ENCODE results near the gene KSR1. TPM values are rescaled to one million over a fixed set of nuclear protein-coding genes. Genes with fewer than 3 reads are reported as not detected.

KSR1 gene
- total and polyA plus RNA-seq, 2 of the 8 experiments (the other 6 are each of a cell fraction or from before 2014, with no cell fraction given): 14.1 to 34.7 TPM

DNA sequence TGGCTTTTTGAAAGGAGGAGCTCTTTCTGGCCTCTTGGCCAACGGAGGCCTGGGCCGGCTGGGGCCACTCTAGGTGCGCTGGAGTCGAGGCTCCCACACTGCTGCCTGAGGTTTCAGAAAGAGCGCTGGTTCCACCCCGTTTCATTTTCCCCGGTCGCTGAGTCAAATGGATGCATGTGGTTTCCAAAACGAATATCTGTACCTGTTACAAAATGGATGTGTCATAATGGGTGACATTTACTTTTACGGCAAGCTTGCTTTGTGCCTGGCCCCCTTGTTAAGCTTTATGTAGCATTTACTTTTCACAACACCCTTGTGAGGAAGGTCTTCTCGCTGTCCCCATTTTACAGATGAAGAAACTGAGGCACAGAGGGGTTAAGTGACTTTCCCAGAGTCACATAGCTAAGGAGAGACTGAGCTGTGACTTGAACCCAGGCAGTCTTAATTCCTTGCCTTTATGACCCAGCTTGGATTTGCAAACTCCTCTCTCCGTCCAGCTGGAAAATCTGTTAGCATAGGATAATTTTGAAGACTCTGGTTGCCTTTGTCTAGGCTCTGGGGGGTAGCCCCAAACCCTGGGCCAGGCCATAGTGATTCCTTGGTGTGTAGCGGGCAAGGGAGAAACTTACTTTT lies 10.6 kb downstream of the KSR1 start:
- Histone ChIP-seq H2BK5ac (ENCODE audit: low read depth, low read length) (peak overlapping the region; percentile 9; the same call in 1 of the 2 replicates), H3K9ac (replicated peaks in 1 of 4; ENCODE audit: extremely low read depth in 1 of 4, low read depth in 3 of 4, low read length in 3 of 4) (no peak overlapping the region), H3K4me1 (replicated peaks in 1 of 4; ENCODE audit: control insufficient read depth in 3 of 4, insufficient read depth in 4 of 4, low read length in 3 of 4) (peaks cover 11 to 23% (median 15%) of the 10 kb centered on the region in 4 experiments), H3K56ac (replicated peaks; ENCODE audit: insufficient read length, low read depth, low read length) (no peak overlapping the region), H3K4ac (replicated peaks; ENCODE audit: insufficient read length, low read depth, low read length) (no peak overlapping the region), H3K79me1 (ENCODE audit: low read depth, low read length) (peaks cover 11% of the 10 kb centered on the region), H3K23me2 (ENCODE audit: low read depth, low read length) (no peaks in the 10 kb centered on the region), H3K9me3 (ENCODE audit: insufficient read depth in 2 of 2, low read depth in 1 of 2, low read length in 1 of 2) (no peaks in the 10 kb centered on the region), H3K4me2 (ENCODE audit: insufficient read depth in 1 of 2, low read depth in 2 of 2, low read length in 2 of 2) (peak overlapping the region; percentile 6 to 31; a peak in 2 of 4 replicates), H4K8ac (ENCODE audit: extremely low read depth, insufficient read depth, low read length) (no peak overlapping the region), H2AFZ (ENCODE audit: low read length) (no peak overlapping the region), H2BK15ac (ENCODE audit: low read length) (no peak overlapping the region), H2BK12ac (ENCODE audit: low read depth, low read length) (no peak overlapping the region), H3K27me3 (replicated peaks in 1 of 4; ENCODE audit: control insufficient read depth in 3 of 4, extremely low read depth in 1 of 4, insufficient read depth in 3 of 4, low read length in 3 of 4) (no peaks in the 10 kb centered on the region), H3K18ac (ENCODE audit: extremely low read depth, low read length) (no peak overlapping the region), H3K14ac (ENCODE audit: insufficient read length) (no peak overlapping the region), H2BK20ac (ENCODE audit: low read length) (no peak overlapping the region; the same call in 1 of the 2 replicates), H3K27ac (ENCODE audit: low read depth, low read length) (peak overlapping the region; percentile 11; the same call in 1 of the 2 replicates), H3K79me2 (ENCODE audit: control insufficient read depth in 1 of 2, insufficient read depth in 2 of 2, low read length in 2 of 2) (peaks cover 0 to 78% of the 10 kb centered on the region in 2 experiments), H4K91ac (replicated peaks; ENCODE audit: insufficient read length, low read length) (no peak overlapping the region), H4K5ac (ENCODE audit: insufficient read length, low read depth, low read length) (no peak overlapping the region), H3K4me3 (ENCODE audit: extremely low read depth in 1 of 4, insufficient read depth in 2 of 4, low read depth in 3 of 4, low read length in 4 of 4) (no peak overlapping the region), H3K23ac (ENCODE audit: insufficient read length) (no peak overlapping the region), H2BK120ac (replicated peaks; ENCODE audit: low read depth, low read length) (no peak overlapping the region), H3K36me3 (ENCODE audit: control insufficient read depth in 2 of 4, insufficient read depth in 4 of 4, low read length in 3 of 4) (no peaks in the 10 kb centered on the region), H2AK5ac (ENCODE audit: low read depth, low read length) (0 out of 2 replicates have a peak overlapping the region, but pooled peaks have one; percentile 56), H4K20me1 (replicated peaks in 1 of 2; ENCODE audit: control insufficient read depth in 1 of 2, insufficient read depth in 2 of 2, low read length in 2 of 2) (peaks cover 0 to 3% of the 10 kb centered on the region in 2 experiments)
- POLR2A ChIA-PET (ENCODE audit: partially characterized antibody): interaction anchor here (0.6 to 1.6 kb wide), 5 partner anchors 9 to 121 kb away, joined by 3 to 6 read pairs (median 4); partner anchors contain the start of gene KSR1
- TF ChIP-seq KDM1A (IDR thresholded peaks at IDR 0.05; ENCODE audit: borderline replicate concordance, low read length) (peak; percentile 78; the same call in 1 of the 2 replicates), RAD21 (IDR thresholded peaks at IDR 0.05 in 1 of 2, conservative IDR thresholded peaks at IDR 0.05 in 1 of 2; ENCODE audit: low read depth in 2 of 2, low read length in 2 of 2) (no peak)
- no peak for FAIRE-seq
- 70% methylated on average over 13 of the region's 13 CpGs; no CpG with 5 or more reads in 1 of the 2 experiments for WGBS, 2 experiments (ENCODE audit: extremely low coverage in 1 of 2, insufficient coverage in 1 of 2, insufficient read length in 1 of 2, insufficient replicate concordance in 2 of 2, low coverage in 1 of 2, low lambda C conversion rate in 2 of 2, missing lambda C conversion rate in 1 of 2)
- CTCF ChIA-PET (ENCODE audit: partially characterized antibody): interaction anchor here (0.7 to 1.5 kb wide), 9 partner anchors 10 to 230 kb away, joined by 3 to 5 read pairs (median 3); partner anchors contain the start of gene KSR1
- DNase-seq (ENCODE audit: low read depth in 1 of 2, low spot score in 2 of 2): no peak

All from H1 (cell line).